Peyer's patch (tissue), 4 donors: ENCODE data around the gene FSIP1. TPM values are rescaled to one million over a fixed set of nuclear protein-coding genes. Genes with fewer than 3 reads are reported as not detected.

Experiments
- DNase-seq, 3 donors: peaks; one replicate each; pipeline ENCODE4 v3.0.0-alpha.2; 2017 to 2019
- H3K27ac ChIP-seq, 4 donors: fragments of 200-600 bp; sonication (generic); one replicate each; pipeline ENCODE4 v1.5.1; 2016 to 2019
- H3K27me3 ChIP-seq, 2 donors: fragments of 200-600 bp; sonication (generic); one replicate each; pipeline ENCODE4 v1.5.1; 2019
- H3K36me3 ChIP-seq, 3 donors: fragments of 200-600 bp; sonication (generic); one replicate each; pipeline ENCODE4 v1.5.1; 2016 to 2019
- H3K4me1 ChIP-seq, 4 donors: fragments of 200-600 bp; sonication (generic); one replicate each; pipeline ENCODE4 v1.5.1; 2016 to 2019
- H3K4me3 ChIP-seq, 4 donors: fragments of 200-600 bp; sonication (generic); 1 replicate in 3 of 4; 2 replicates in 1 of 4; pipeline ENCODE4 v1.5.1; 2016 to 2019; ENCODE audit warnings: mild to moderate bottlenecking in 1 of 4
- H3K9me3 ChIP-seq, 4 donors: fragments of 200-600 bp; sonication (generic); one replicate each; pipeline ENCODE4 v1.5.1; 2016 to 2019; ENCODE audit warnings: mild to moderate bottlenecking in 1 of 4
- CTCF ChIP-seq, 6 experiments: fragments of 450-650 bp in 4 of 6; fragments of 200-600 bp in 2 of 6; sonication (generic) in 1 of 6; IDR thresholded peaks; one replicate each; pipeline ENCODE4 v1.5.1; 2017 to 2019; ENCODE audit warnings: antibody characterized with exemption in 6 of 6, mild to moderate bottlenecking in 3 of 6, moderate library complexity in 1 of 6
- POLR2A ChIP-seq, 2 donors: fragments of 450-650 bp; IDR thresholded peaks; one replicate each; pipeline ENCODE4 v1.5.1; 2017; ENCODE audit warnings: antibody characterized with exemption in 2 of 2, mild to moderate bottlenecking in 2 of 2, moderate library complexity in 2 of 2
- total RNA-seq, 4 donors: library from RNA; depleted of rRNA; stranded (reverse); fragments of >200 nt; gene quantifications; one replicate each; pipeline ENCODE4 v1.1.0, GENCODE V29; 2016

FSIP1 gene
- total RNA-seq, 4 donors from 2014 or later, result not detected

GRCh38 chr15:39717134-39717533 lies 65.5 kb downstream of the FSIP1 start:
- no peak for TF ChIP-seq POLR2A (IDR thresholded peaks at IDR 0.05)
- no peak for TF ChIP-seq CTCF (IDR thresholded peaks at IDR 0.05)
- Histone ChIP-seq H3K27ac (no peak overlapping the region), H3K9me3 (no peaks in the 10 kb centered on the region), H3K27me3 (no peaks in the 10 kb centered on the region), H3K4me1 (no peaks in the 10 kb centered on the region), H3K36me3 (no peaks in the 10 kb centered on the region), H3K4me3 (no peak overlapping the region)
- no peak for DNase-seq

- Histone ChIP-seq H3K27me3 (no peaks in the 10 kb centered on the region), H3K4me1 (no peaks in the 10 kb centered on the region), H3K9me3 (no peaks in the 10 kb centered on the region), H3K4me3 (no peak overlapping the region), H3K27ac (no peak overlapping the region), H3K36me3 (no peaks in the 10 kb centered on the region)
- no peak for TF ChIP-seq POLR2A (IDR thresholded peaks at IDR 0.05)
- TF ChIP-seq CTCF (IDR thresholded peaks at IDR 0.05), result no peak
- no peak for DNase-seq
These were observed 68.4 kb downstream of the FSIP1 start for GRCh38 chr15:39714251-39714650.

- H3K36me3 ChIP-seq, result no peaks in the 10 kb centered on the region
These were observed 68.8 kb downstream of the FSIP1 start for GRCh38 chr15:39713846-39714245.

GRCh38 chr15:39710681-39711080 lies 72.0 kb downstream of the FSIP1 start:
- H3K27me3 ChIP-seq, result no peaks in the 10 kb centered on the region
- no peaks in the 10 kb centered on the region for H3K36me3 ChIP-seq
- no peak overlapping the region for H3K27ac ChIP-seq
- TF ChIP-seq CTCF (IDR thresholded peaks at IDR 0.05) (no peak), POLR2A (IDR thresholded peaks at IDR 0.05) (no peak)
- no peak for DNase-seq
- no peaks in the 10 kb centered on the region for H3K4me1 ChIP-seq
- no peak overlapping the region for H3K4me3 ChIP-seq
- no peaks in the 10 kb centered on the region for H3K9me3 ChIP-seq

More at GRCh38 chr15:39713846-39714245, 68.8 kb downstream of the FSIP1 start:
- H3K9me3 ChIP-seq, result no peaks in the 10 kb centered on the region
- H3K4me3 ChIP-seq, result no peak overlapping the region
- H3K4me1 ChIP-seq, result no peaks in the 10 kb centered on the region
- no peak overlapping the region for H3K27ac ChIP-seq
- H3K27me3 ChIP-seq, result no peaks in the 10 kb centered on the region
- no peak for DNase-seq
- TF ChIP-seq POLR2A (IDR thresholded peaks at IDR 0.05) (no peak), CTCF (IDR thresholded peaks at IDR 0.05) (no peak)

- no peak for TF ChIP-seq POLR2A (IDR thresholded peaks at IDR 0.05)
- Histone ChIP-seq H3K4me1 (no peaks in the 10 kb centered on the region), H3K27ac (no peak overlapping the region), H3K4me3 (no peak overlapping the region), H3K27me3 (no peaks in the 10 kb centered on the region), H3K36me3 (no peaks in the 10 kb centered on the region), H3K9me3 (no peaks in the 10 kb centered on the region)
- DNase-seq, result no peak
These were observed 72.7 kb downstream of the FSIP1 start for GRCh38 chr15:39709941-39710340.

GRCh38 chr15:39706206-39706605 lies 76.4 kb downstream of the FSIP1 start:
- Histone ChIP-seq H3K36me3 (no peaks in the 10 kb centered on the region), H3K27me3 (no peaks in the 10 kb centered on the region), H3K27ac (no peak overlapping the region), H3K9me3 (no peaks in the 10 kb centered on the region), H3K4me3 (no peak overlapping the region), H3K4me1 (no peaks in the 10 kb centered on the region)
- TF ChIP-seq POLR2A (IDR thresholded peaks at IDR 0.05), result no peak
- no peak for TF ChIP-seq CTCF (IDR thresholded peaks at IDR 0.05)
- DNase-seq, result no peak
